HEK293 (cell line): Measurements from ENCODE around the gene UBASH3B.

Experiments
- CTCF ChIP-seq: fragments of 450-650 bp; formaldehyde crosslinking; IDR thresholded peaks from 2 replicates; pipeline ENCODE4 v1.5.1; 2016; ENCODE audit warnings: missing biosample characterization, missing genetic modification characterization
- HOXC10 ChIP-seq: sonication (generic); formaldehyde crosslinking; IDR thresholded peaks from 2 replicates; pipeline ENCODE4 v1.8.1; 2023; ENCODE audit warnings: mild to moderate bottlenecking, missing genetic modification reagents
- KLF17 ChIP-seq: fragments of 450-650 bp; formaldehyde crosslinking; IDR thresholded peaks from 2 replicates; pipeline ENCODE4 v1.5.1; 2016; ENCODE audit warnings: missing biosample characterization, missing genetic modification characterization
- KLF8 ChIP-seq: fragments of 450-650 bp; formaldehyde crosslinking; IDR thresholded peaks from 2 replicates; pipeline ENCODE4 v1.5.1; 2016; ENCODE audit warnings: missing biosample characterization, missing genetic modification characterization
- PBX3 ChIP-seq: sonication (generic); formaldehyde crosslinking; IDR thresholded peaks from 2 replicates; pipeline ENCODE4 v1.8.1; 2022; ENCODE audit warnings: mild to moderate bottlenecking, moderate library complexity, missing genetic modification reagents
- REST ChIP-seq: fragments of 450-650 bp; formaldehyde crosslinking; IDR thresholded peaks from 2 replicates; pipeline ENCODE4 v1.5.1; 2016; ENCODE audit warnings: missing biosample characterization, missing genetic modification characterization
- SP2 ChIP-seq: fragments of 450-650 bp; formaldehyde crosslinking; IDR thresholded peaks from 2 replicates; pipeline ENCODE4 v1.5.1; 2016; ENCODE audit warnings: missing biosample characterization, missing genetic modification characterization
- ZBTB6 ChIP-seq: fragments of 450-650 bp; formaldehyde crosslinking; IDR thresholded peaks from 2 replicates; pipeline ENCODE4 v1.5.1; 2017; ENCODE audit warnings: missing biosample characterization, missing genetic modification characterization
- ZFHX2 ChIP-seq: fragments of 450-650 bp; formaldehyde crosslinking; conservative IDR thresholded peaks from 2 replicates; pipeline ENCODE4 v1.5.1; 2016; ENCODE audit warnings: missing biosample characterization, missing genetic modification characterization
- ZNF146 ChIP-seq: fragments of 450-650 bp; formaldehyde crosslinking; IDR thresholded peaks from 2 replicates; pipeline ENCODE4 v1.5.1; 2016; ENCODE audit warnings: missing biosample characterization, missing genetic modification characterization
- ZNF18 ChIP-seq: fragments of 450-650 bp; formaldehyde crosslinking; IDR thresholded peaks from 2 replicates; pipeline ENCODE4 v1.5.1; 2016; ENCODE audit warnings: missing biosample characterization, missing genetic modification characterization
- ZNF561 ChIP-seq: fragments of 450-650 bp; IDR thresholded peaks from 2 replicates; pipeline ENCODE4 v1.5.1; 2018; ENCODE audit warnings: missing biosample characterization, missing genetic modification characterization, borderline replicate concordance
- ZXDB ChIP-seq: fragments of 450-650 bp; formaldehyde crosslinking; IDR thresholded peaks from 2 replicates; pipeline ENCODE4 v1.5.1; 2016; ENCODE audit warnings: missing biosample characterization, missing genetic modification characterization

- TF ChIP-seq CTCF (tag by site-specific recombination) (no peak), ZFHX2 (tag by site-specific recombination) (no peak), ZNF561 (tag by site-specific recombination) (no peak), SP2 (tag by site-specific recombination) (no peak), KLF8 (tag by site-specific recombination) (no peak), ZNF18 (tag by site-specific recombination) (no peak), HOXC10 (CRISPR knock-in tag) (no peak), KLF17 (tag by site-specific recombination) (no peak), PBX3 (CRISPR knock-in tag) (no peak), ZXDB (tag by site-specific recombination) (no peak), ZBTB6 (tag by site-specific recombination) (no peak), ZNF146 (no peak), REST (no peak)
These were observed 77.1 kb downstream of the UBASH3B start for GRCh38 chr11:122732342-122733315.
